H9 (cell line): ENCODE measurements around the gene IL1RL1. TPM values are rescaled to one million over a fixed set of nuclear protein-coding genes. Genes with fewer than 3 reads are reported as not detected.

Experiments
- DNase-seq: peaks from one replicate; pipeline ENCODE4 v3.0.0-alpha.2; 2017
- H2AFZ ChIP-seq: one replicate; pipeline ENCODE4 v1.6.1; 2013; ENCODE audit warnings: mild to moderate bottlenecking, low read length, control low read depth, moderate library complexity
- H2AK5ac ChIP-seq: 2 replicates; pipeline ENCODE4 v1.6.1; 2013; ENCODE audit warnings: low read length, control low read depth, mixed read lengths; ENCODE audit not compliant: insufficient read length
- H2BK120ac ChIP-seq: one replicate; pipeline ENCODE4 v1.6.1; 2013; ENCODE audit warnings: low read depth, mild to moderate bottlenecking, low read length, control low read depth, inconsistent platforms; ENCODE audit not compliant: poor library complexity, severe bottlenecking
- H2BK12ac ChIP-seq: 2 replicates; pipeline ENCODE4 v1.6.1; 2013; ENCODE audit warnings: low read length, control low read depth, mixed read lengths, low read depth; ENCODE audit not compliant: insufficient read length
- H2BK15ac ChIP-seq: 2 replicates; pipeline ENCODE4 v1.6.1; 2013; ENCODE audit warnings: low read depth, low read length, control low read depth
- H2BK20ac ChIP-seq: one replicate; pipeline ENCODE4 v1.6.1; 2013; ENCODE audit warnings: low read depth, mild to moderate bottlenecking, low read length, control low read depth, inconsistent platforms; ENCODE audit not compliant: poor library complexity, severe bottlenecking
- H2BK5ac ChIP-seq: 2 replicates; pipeline ENCODE4 v1.6.1; 2013; ENCODE audit warnings: low read length, control low read depth, mixed read lengths; ENCODE audit not compliant: insufficient read length
- H3K14ac ChIP-seq: 2 replicates; pipeline ENCODE4 v1.6.1; 2013; ENCODE audit warnings: low read length, control low read depth; ENCODE audit not compliant: insufficient read depth
- H3K18ac ChIP-seq: 2 replicates; pipeline ENCODE4 v1.6.1; 2013; ENCODE audit warnings: low read depth, mild to moderate bottlenecking, mixed read lengths, low read length, control low read depth; ENCODE audit not compliant: insufficient read length
- H3K23ac ChIP-seq: 2 replicates; pipeline ENCODE4 v1.6.1; 2013; ENCODE audit warnings: low read length, control low read depth, mixed read lengths, low read depth; ENCODE audit not compliant: insufficient read length
- H3K23me2 ChIP-seq: 2 replicates; pipeline ENCODE4 v1.6.1; 2013; ENCODE audit warnings: low read depth, mild to moderate bottlenecking, mixed read lengths, low read length, control low read depth; ENCODE audit not compliant: insufficient read length, poor library complexity, severe bottlenecking
- H3K27ac ChIP-seq: 2 replicates; pipeline ENCODE4 v1.5.1; 2013; ENCODE audit warnings: low read length, control low read depth, mixed read lengths, low read depth; ENCODE audit not compliant: insufficient read length
- H3K27me3 ChIP-seq: 2 replicates; pipeline ENCODE4 v1.6.1; 2013; ENCODE audit warnings: low read length, control low read depth, inconsistent platforms; ENCODE audit not compliant: insufficient read depth
- H3K4ac ChIP-seq: 2 replicates; pipeline ENCODE4 v1.6.1; 2013; ENCODE audit warnings: low read depth, mild to moderate bottlenecking, control low read depth, inconsistent platforms, low read length, moderate library complexity
- H3K4me1 ChIP-seq: 2 replicates; pipeline ENCODE4 v1.6.1; 2013; ENCODE audit warnings: low read length, control low read depth, inconsistent platforms; ENCODE audit not compliant: insufficient read depth
- H3K4me2 ChIP-seq: 2 replicates; pipeline ENCODE4 v1.6.1; 2013; ENCODE audit warnings: low read length, control low read depth, mixed read lengths; ENCODE audit not compliant: insufficient read length, insufficient read depth
- H3K56ac ChIP-seq: 2 replicates; pipeline ENCODE4 v1.6.1; 2013; ENCODE audit warnings: low read depth, mild to moderate bottlenecking, mixed read lengths, low read length, control low read depth; ENCODE audit not compliant: insufficient read length
- H3K79me1 ChIP-seq: 2 replicates; pipeline ENCODE4 v1.6.1; 2013; ENCODE audit warnings: low read depth, mild to moderate bottlenecking, moderate library complexity, low read length, control low read depth, inconsistent platforms; ENCODE audit not compliant: insufficient read depth, poor library complexity, severe bottlenecking
- H3K79me2 ChIP-seq: 2 replicates; pipeline ENCODE4 v1.6.1; 2013; ENCODE audit warnings: low read length, control low read depth, inconsistent platforms; ENCODE audit not compliant: insufficient read depth
- H3K9ac ChIP-seq: 2 replicates; pipeline ENCODE4 v1.6.1; 2013; ENCODE audit warnings: low read length, control low read depth, mixed read lengths; ENCODE audit not compliant: insufficient read length; ENCODE audit errors: extremely low read depth
- H3K9me3 ChIP-seq: one replicate; pipeline ENCODE4 v1.6.1; 2013; ENCODE audit warnings: low read depth, low read length, inconsistent platforms; ENCODE audit not compliant: control insufficient read depth
- H3T11ph ChIP-seq: one replicate; pipeline ENCODE4 v1.6.1; 2013; ENCODE audit warnings: mild to moderate bottlenecking, low read length, control low read depth, inconsistent platforms
- H4K20me1 ChIP-seq: one replicate; pipeline ENCODE4 v1.6.1; 2013; ENCODE audit not compliant: control insufficient read depth, insufficient read length, insufficient read depth
- H4K5ac ChIP-seq: 2 replicates; pipeline ENCODE4 v1.6.1; 2013; ENCODE audit warnings: low read depth, mild to moderate bottlenecking, mixed read lengths, low read length, control low read depth; ENCODE audit not compliant: insufficient read length
- H4K8ac ChIP-seq: replicated peaks from 2 replicates; pipeline ENCODE4 v1.6.1; 2013; ENCODE audit warnings: low read length, control low read depth, mixed read lengths, low read depth; ENCODE audit not compliant: insufficient read length
- H4K91ac ChIP-seq: 2 replicates; pipeline ENCODE4 v1.6.1; 2013; ENCODE audit warnings: low read depth, mild to moderate bottlenecking, moderate library complexity, mixed read lengths, low read length, control low read depth; ENCODE audit not compliant: insufficient read length
- H3K27ac Mint-ChIP-seq, 3 experiments: 2 replicates in 2 of 3; 3 replicates in 1 of 3; pipeline ENCODE4 v1.8.0; 2020 to 2021; ENCODE audit warnings: mixed read lengths in 3 of 3, mild to moderate bottlenecking in 1 of 3, moderate library complexity in 1 of 3
- H3K27me3 Mint-ChIP-seq: 2 replicates; pipeline ENCODE4 v1.8.0; 2021; ENCODE audit warnings: low read depth, mild to moderate bottlenecking, moderate library complexity, mixed read lengths
- H3K36me3 Mint-ChIP-seq, 3 experiments: 2 replicates in 2 of 3; 3 replicates in 1 of 3; pipeline ENCODE4 v1.8.0; 2020 to 2021; ENCODE audit warnings: low read depth in 3 of 3, mixed read lengths in 3 of 3; ENCODE audit not compliant: insufficient read depth in 1 of 3
- H3K4me1 Mint-ChIP-seq, 2 experiments: 2 replicates each; pipeline ENCODE4 v1.8.0; 2020; ENCODE audit warnings: mixed read lengths in 2 of 2
- H3K4me3 Mint-ChIP-seq, 2 experiments: 2 replicates in 1 of 2; 3 replicates in 1 of 2; pipeline ENCODE4 v1.8.0; 2020 to 2021; ENCODE audit warnings: mild to moderate bottlenecking in 2 of 2, mixed read lengths in 2 of 2, moderate library complexity in 1 of 2
- H3K9me3 Mint-ChIP-seq, 2 experiments: 2 replicates in 1 of 2; 3 replicates in 1 of 2; pipeline ENCODE4 v1.8.0; 2020; ENCODE audit warnings: mild to moderate bottlenecking in 2 of 2, mixed read lengths in 2 of 2, moderate library complexity in 1 of 2
- WGBS: extraction: QIAGEN DNeasy Blood & Tissue Kit; methylation state at CpG from one replicate; pipeline ENCODE4 v1.1.7; 2013; ENCODE audit warnings: missing lambda C conversion rate, low lambda C conversion rate, mixed read lengths; ENCODE audit not compliant: insufficient read length; ENCODE audit errors: extremely low coverage; 5-methylcytosine and 5-hydroxymethylcytosine counted together
- total RNA-seq: library from RNA; stranded (reverse); gene quantifications from 2 replicates; pipeline ENCODE4 v1.2.1, GENCODE V29; 2021
- TF ChIP-seq, protein P1 (sequence below): fragments of 200-600 bp; sonication (generic); conservative IDR thresholded peaks from 3 replicates; pipeline ENCODE4 v1.8.0; 2021; ENCODE audit warnings: antibody characterized with exemption, mild to moderate bottlenecking

The IL1RL1 gene
- total RNA-seq, 1 experiment from 2014 or later: not detected

GRCh38 chr2:102271844-102272243 is 39.5 kb upstream of the IL1RL1 start:
- Histone ChIP-seq H3K79me2 (no peaks in the 10 kb centered on the region), H4K5ac (no peak overlapping the region), H3K56ac (no peak overlapping the region), H2AK5ac (no peak overlapping the region), H3K23ac (no peak overlapping the region), H4K91ac (no peak overlapping the region), H2BK20ac (no peak overlapping the region), H4K20me1 (no peaks in the 10 kb centered on the region), H3K9me3 (no peaks in the 10 kb centered on the region), H3K23me2 (no peaks in the 10 kb centered on the region), H3K4me2 (no peak overlapping the region), H3K27ac (no peak overlapping the region), H2AFZ (no peak overlapping the region), H3K9ac (no peak overlapping the region), H3K18ac (no peak overlapping the region), H4K8ac (no peak overlapping the region), H3K27me3 (no peaks in the 10 kb centered on the region), H3K79me1 (no peaks in the 10 kb centered on the region), H3K4ac (no peak overlapping the region), H3T11ph (no peak overlapping the region), H2BK120ac (no peak overlapping the region), H2BK12ac (no peak overlapping the region), H3K14ac (no peak overlapping the region), H2BK15ac (no peak overlapping the region), H3K4me1 (no peaks in the 10 kb centered on the region), H2BK5ac (no peak overlapping the region)
- no peak overlapping the region for H3K27ac Mint-ChIP-seq
- no peak overlapping the region for H3K4me3 Mint-ChIP-seq
- WGBS: no CpG with 5 or more reads among the region's 5 CpGs
- DNase-seq: no peak
- TF ChIP-seq, protein P1, sequence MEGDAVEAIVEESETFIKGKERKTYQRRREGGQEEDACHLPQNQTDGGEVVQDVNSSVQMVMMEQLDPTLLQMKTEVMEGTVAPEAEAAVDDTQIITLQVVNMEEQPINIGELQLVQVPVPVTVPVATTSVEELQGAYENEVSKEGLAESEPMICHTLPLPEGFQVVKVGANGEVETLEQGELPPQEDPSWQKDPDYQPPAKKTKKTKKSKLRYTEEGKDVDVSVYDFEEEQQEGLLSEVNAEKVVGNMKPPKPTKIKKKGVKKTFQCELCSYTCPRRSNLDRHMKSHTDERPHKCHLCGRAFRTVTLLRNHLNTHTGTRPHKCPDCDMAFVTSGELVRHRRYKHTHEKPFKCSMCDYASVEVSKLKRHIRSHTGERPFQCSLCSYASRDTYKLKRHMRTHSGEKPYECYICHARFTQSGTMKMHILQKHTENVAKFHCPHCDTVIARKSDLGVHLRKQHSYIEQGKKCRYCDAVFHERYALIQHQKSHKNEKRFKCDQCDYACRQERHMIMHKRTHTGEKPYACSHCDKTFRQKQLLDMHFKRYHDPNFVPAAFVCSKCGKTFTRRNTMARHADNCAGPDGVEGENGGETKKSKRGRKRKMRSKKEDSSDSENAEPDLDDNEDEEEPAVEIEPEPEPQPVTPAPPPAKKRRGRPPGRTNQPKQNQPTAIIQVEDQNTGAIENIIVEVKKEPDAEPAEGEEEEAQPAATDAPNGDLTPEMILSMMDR: no peak
- peaks cover 7% of the 10 kb centered on the region for H3K27me3 Mint-ChIP-seq
- no peaks in the 10 kb centered on the region for H3K4me1 Mint-ChIP-seq
- peaks cover 7 to 8% of the 10 kb centered on the region in 2 experiments for H3K9me3 Mint-ChIP-seq
- H3K36me3 Mint-ChIP-seq: peaks cover 2 to 6% (median 4%) of the 10 kb centered on the region in 3 experiments; a peak in 4 of 7 replicates
